ENCODE data around the gene ZMAT2. TPM values are rescaled to one million over a fixed set of nuclear protein-coding genes. Genes with fewer than 3 reads are reported as not detected.

The ZMAT2 gene
- total and polyA plus RNA-seq, 2 of the 8 experiments (the other 6 are each of a cell fraction or from before 2014, with no cell fraction given): 56.8 to 65.9 TPM

GRCh38 chr5:140737486-140737885 lies 37.2 kb downstream of the ZMAT2 start (continued):
- TF ChIP-seq CHD7 (IDR thresholded peaks at IDR 0.05; ENCODE audit: insufficient replicate concordance, low read length) (no peak), ATF2 (IDR thresholded peaks at IDR 0.05; ENCODE audit: low read length) (no peak), HDAC2 (IDR thresholded peaks at IDR 0.05; ENCODE audit: borderline replicate concordance in 1 of 2, low read depth in 2 of 2, low read length in 2 of 2) (no peak), POLR2AphosphoS5 (IDR thresholded peaks at IDR 0.05; ENCODE audit: low read depth, low read length) (no peak), KDM5A (IDR thresholded peaks at IDR 0.05; ENCODE audit: low read length) (no peak), ZNF274 (IDR thresholded peaks at IDR 0.05; ENCODE audit: borderline replicate concordance, extremely low read depth, low read length) (no peak)
